Measurements from ENCODE around the gene SNN.

Gene SNN

GRCh38 chr16:11655655-11656054 is 12.6 kb upstream of the SNN start:
- Histone ChIP-seq H3K9me2 (replicated peaks; ENCODE audit: low read depth, low read length) (no peaks in the 10 kb centered on the region), H3K4me1 (ENCODE audit: insufficient read depth, low read length, poor library complexity, severe bottlenecking) (no peaks in the 10 kb centered on the region), H3K27me3 (ENCODE audit: insufficient read depth, low read length, poor library complexity, severe bottlenecking) (no peaks in the 10 kb centered on the region), H2AFZ (ENCODE audit: low read length) (no peak overlapping the region), H3K79me2 (ENCODE audit: insufficient read depth, low read length) (no peaks in the 10 kb centered on the region), H3K9ac (ENCODE audit: low read depth, low read length, poor library complexity, severe bottlenecking) (no peak overlapping the region), H3K36me3 (ENCODE audit: insufficient read depth, low read length) (no peaks in the 10 kb centered on the region), H3K4me2 (ENCODE audit: low read depth, low read length, poor library complexity, severe bottlenecking) (no peak overlapping the region), H4K20me1 (ENCODE audit: insufficient read depth, low read length, poor library complexity, severe bottlenecking) (no peaks in the 10 kb centered on the region), H3F3A (ENCODE audit: low read depth) (no peaks in the 10 kb centered on the region), H3K4me3 (ENCODE audit: low read length, poor library complexity, severe bottlenecking) (no peak overlapping the region), H3K9me3 (ENCODE audit: insufficient read depth, low read depth, low read length) (no peaks in the 10 kb centered on the region)
- TF ChIP-seq CTCF (conservative IDR thresholded peaks at IDR 0.05; ENCODE audit: low read length) (no peak), EZH2phosphoT487 (IDR thresholded peaks at IDR 0.05; ENCODE audit: borderline replicate concordance) (no peak)

GRCh38 chr16:11657556-11657955 is 10.7 kb upstream of the SNN start:
- Histone ChIP-seq H3F3A (ENCODE audit: low read depth) (no peaks in the 10 kb centered on the region), H3K4me1 (ENCODE audit: insufficient read depth, low read length, poor library complexity, severe bottlenecking) (no peaks in the 10 kb centered on the region), H4K20me1 (ENCODE audit: insufficient read depth, low read length, poor library complexity, severe bottlenecking) (no peaks in the 10 kb centered on the region), H3K27me3 (ENCODE audit: insufficient read depth, low read length, poor library complexity, severe bottlenecking) (no peaks in the 10 kb centered on the region), H3K36me3 (ENCODE audit: insufficient read depth, low read length) (no peaks in the 10 kb centered on the region), H3K9ac (ENCODE audit: low read depth, low read length, poor library complexity, severe bottlenecking) (no peak overlapping the region), H2AFZ (ENCODE audit: low read length) (no peak overlapping the region), H3K79me2 (ENCODE audit: insufficient read depth, low read length) (no peaks in the 10 kb centered on the region), H3K9me3 (ENCODE audit: insufficient read depth, low read depth, low read length) (no peaks in the 10 kb centered on the region), H3K9me2 (replicated peaks; ENCODE audit: low read depth, low read length) (no peaks in the 10 kb centered on the region), H3K4me2 (ENCODE audit: low read depth, low read length, poor library complexity, severe bottlenecking) (no peak overlapping the region), H3K4me3 (ENCODE audit: low read length, poor library complexity, severe bottlenecking) (no peak overlapping the region)
- TF ChIP-seq CTCF (conservative IDR thresholded peaks at IDR 0.05; ENCODE audit: low read length) (no peak), EZH2phosphoT487 (IDR thresholded peaks at IDR 0.05; ENCODE audit: borderline replicate concordance) (no peak)

GRCh38 chr16:11658896-11659708 is 9.2 kb upstream of the SNN start:
- H3K9ac ChIP-seq (ENCODE audit: low read depth, low read length, poor library complexity, severe bottlenecking): no peak overlapping the region

More at GRCh38 chr16:11658896-11659708, 9.2 kb upstream of the SNN start:
- Histone ChIP-seq H3F3A (ENCODE audit: low read depth) (no peaks in the 10 kb centered on the region), H3K9me3 (ENCODE audit: insufficient read depth, low read depth, low read length) (no peaks in the 10 kb centered on the region), H3K9me2 (replicated peaks; ENCODE audit: low read depth, low read length) (no peaks in the 10 kb centered on the region), H3K4me1 (ENCODE audit: insufficient read depth, low read length, poor library complexity, severe bottlenecking) (no peaks in the 10 kb centered on the region), H3K27me3 (ENCODE audit: insufficient read depth, low read length, poor library complexity, severe bottlenecking) (no peaks in the 10 kb centered on the region), H3K4me3 (ENCODE audit: low read length, poor library complexity, severe bottlenecking) (no peak overlapping the region), H2AFZ (ENCODE audit: low read length) (no peak overlapping the region), H3K36me3 (ENCODE audit: insufficient read depth, low read length) (no peaks in the 10 kb centered on the region), H3K4me2 (ENCODE audit: low read depth, low read length, poor library complexity, severe bottlenecking) (no peak overlapping the region), H4K20me1 (ENCODE audit: insufficient read depth, low read length, poor library complexity, severe bottlenecking) (no peaks in the 10 kb centered on the region), H3K79me2 (ENCODE audit: insufficient read depth, low read length) (no peaks in the 10 kb centered on the region)
- TF ChIP-seq EZH2phosphoT487 (IDR thresholded peaks at IDR 0.05; ENCODE audit: borderline replicate concordance) (no peak), CTCF (conservative IDR thresholded peaks at IDR 0.05; ENCODE audit: low read length) (no peak)
